ENCODE data around the gene ACP6.

- TF ChIP-seq ZNF138 (tag by site-specific recombination; IDR thresholded peaks at IDR 0.05; ENCODE audit: borderline replicate concordance) (no peak), CTCF (tag by site-specific recombination; IDR thresholded peaks at IDR 0.05) (no peak), BCL11A (tag by site-specific recombination; IDR thresholded peaks at IDR 0.05; ENCODE audit: low read depth) (no peak), YY1 (tag by site-specific recombination; IDR thresholded peaks at IDR 0.05) (no peak), ZIC2 (tag by site-specific recombination; IDR thresholded peaks at IDR 0.05) (no peak), ZBTB21 (tag by site-specific recombination; IDR thresholded peaks at IDR 0.05) (no peak), RBAK (tag by site-specific recombination; IDR thresholded peaks at IDR 0.05) (no peak), ZNF274 (IDR thresholded peaks at IDR 0.05; ENCODE audit: low read length) (no peak), ZNF274 (tag by site-specific recombination; IDR thresholded peaks at IDR 0.05; ENCODE audit: borderline replicate concordance) (no peak), GLI4 (tag by site-specific recombination; IDR thresholded peaks at IDR 0.05) (no peak), REST (tag by site-specific recombination; IDR thresholded peaks at IDR 0.05) (no peak), SP2 (tag by site-specific recombination; IDR thresholded peaks at IDR 0.05) (no peak)
Measured at GRCh38 chr1:147717706-147718097, 47.4 kb upstream of the ACP6 start.

All from HEK293 (cell line).